GF-D8 (cell line): ENCODE data around the gene MPG.
A peak's percentile ranks its signal among the peaks of the same experiment; 100 is the strongest.

Experiments used
- DNase-seq: peaks from one replicate; lab custom pipeline; 2025; lab: John Stamatoyannopoulos, UW

MPG gene

DNA sequence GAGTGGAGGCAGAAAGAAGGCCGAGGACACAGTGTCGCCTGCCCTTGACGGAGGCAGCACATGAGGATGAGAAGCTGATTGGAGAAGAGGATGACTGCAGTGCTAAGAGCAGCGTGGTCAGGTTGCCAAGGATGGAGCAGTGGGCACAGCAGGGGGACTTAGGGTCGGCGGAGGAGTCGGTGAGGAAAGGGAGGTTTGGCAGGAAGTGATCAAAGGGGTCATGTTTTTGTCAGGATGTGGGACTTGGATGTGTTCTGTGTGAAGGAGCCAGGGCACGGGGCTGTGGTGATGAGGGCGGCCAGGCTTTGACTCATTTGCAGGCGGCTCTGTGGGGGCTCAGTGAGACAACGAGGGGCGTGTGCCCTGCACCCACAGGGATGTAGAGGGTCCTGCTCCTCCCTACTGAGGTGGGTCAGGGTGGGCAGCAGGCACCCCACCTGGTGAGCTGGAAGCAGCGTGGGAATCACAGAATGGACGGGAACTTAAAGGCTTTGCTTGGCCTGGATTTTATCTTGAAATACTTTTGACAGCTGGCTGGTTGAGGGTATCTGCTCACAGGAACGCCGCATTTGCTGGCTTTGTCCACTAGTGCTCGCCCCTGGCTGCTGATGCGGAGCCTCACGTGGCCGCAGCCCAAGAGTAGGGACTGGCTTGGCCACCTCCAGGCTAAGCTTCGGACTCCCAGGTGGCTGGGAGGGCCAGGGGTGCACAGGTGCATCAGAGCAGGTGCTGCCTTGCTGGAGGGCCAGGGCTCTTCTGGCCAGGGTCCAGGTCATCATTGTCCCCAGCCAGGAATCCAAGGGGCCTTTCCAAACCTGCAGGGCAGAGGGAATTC lies 6.0 kb downstream of the MPG start:
- DNase-seq = no peak

DNA sequence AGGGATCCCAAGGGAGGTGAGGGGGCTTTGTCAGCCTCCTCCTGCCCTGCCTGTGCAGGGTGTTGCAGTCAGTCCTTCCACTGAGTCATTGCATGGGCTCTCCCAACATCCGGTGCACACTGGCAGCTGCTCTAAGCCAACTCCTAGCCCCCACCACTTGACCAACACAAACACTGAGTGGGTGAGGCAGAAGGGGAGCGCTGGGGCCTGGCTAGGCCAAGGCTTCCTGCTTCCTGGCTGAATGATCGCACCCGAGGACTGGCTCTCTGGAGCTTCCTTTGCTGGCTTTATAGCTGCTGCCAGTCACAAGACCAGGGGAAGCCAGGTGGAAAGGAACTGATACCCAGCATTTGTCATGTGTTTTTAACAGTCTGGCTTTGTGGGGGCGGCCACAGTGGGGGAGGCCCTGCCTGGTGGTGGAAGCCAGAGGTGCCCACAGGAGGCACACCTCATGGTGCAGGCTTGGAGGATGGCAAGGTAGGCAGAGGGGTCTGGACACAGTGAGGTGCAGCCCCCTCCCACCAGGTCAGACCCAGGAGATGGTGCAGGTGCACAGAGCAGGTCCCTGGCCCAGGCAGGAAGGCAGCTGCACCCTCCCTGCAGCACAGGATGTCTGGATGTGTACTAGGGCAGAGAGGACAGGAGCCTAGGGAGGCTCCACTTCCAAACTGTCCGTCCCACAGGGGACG lies 6.8 kb downstream of the MPG start:
- DNase-seq = peak; percentile 93

DNA sequence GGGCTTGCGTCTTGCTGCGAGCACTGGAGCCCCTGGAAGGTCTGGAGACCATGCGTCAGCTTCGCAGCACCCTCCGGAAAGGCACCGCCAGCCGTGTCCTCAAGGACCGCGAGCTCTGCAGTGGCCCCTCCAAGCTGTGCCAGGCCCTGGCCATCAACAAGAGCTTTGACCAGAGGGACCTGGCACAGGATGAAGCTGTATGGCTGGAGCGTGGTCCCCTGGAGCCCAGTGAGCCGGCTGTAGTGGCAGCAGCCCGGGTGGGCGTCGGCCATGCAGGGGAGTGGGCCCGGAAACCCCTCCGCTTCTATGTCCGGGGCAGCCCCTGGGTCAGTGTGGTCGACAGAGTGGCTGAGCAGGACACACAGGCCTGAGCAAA lies 7.4 kb downstream of the MPG start:
- DNase-seq = no peak

DNA sequence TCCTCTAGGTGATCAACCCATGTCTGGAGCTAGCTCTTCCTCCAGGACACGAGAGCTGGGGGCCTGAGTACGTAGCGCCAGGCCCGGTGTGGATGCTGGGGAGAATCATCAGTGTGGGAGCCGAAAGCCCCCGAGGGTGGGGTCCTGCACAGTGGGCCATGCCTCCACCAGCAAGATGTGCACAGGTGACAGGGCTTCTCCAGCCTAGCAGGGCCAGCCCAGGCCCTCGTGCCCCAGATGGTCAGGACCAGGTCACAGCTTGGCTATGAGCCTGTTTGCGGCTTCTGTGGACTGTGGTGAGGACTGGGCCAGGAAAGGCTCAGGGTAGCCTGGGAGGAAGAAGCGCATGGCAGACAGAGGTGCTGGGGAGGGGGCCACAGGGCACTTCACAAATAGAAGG lies 7.8 kb downstream of the MPG start:
- peak; percentile 19 for DNase-seq

DNA sequence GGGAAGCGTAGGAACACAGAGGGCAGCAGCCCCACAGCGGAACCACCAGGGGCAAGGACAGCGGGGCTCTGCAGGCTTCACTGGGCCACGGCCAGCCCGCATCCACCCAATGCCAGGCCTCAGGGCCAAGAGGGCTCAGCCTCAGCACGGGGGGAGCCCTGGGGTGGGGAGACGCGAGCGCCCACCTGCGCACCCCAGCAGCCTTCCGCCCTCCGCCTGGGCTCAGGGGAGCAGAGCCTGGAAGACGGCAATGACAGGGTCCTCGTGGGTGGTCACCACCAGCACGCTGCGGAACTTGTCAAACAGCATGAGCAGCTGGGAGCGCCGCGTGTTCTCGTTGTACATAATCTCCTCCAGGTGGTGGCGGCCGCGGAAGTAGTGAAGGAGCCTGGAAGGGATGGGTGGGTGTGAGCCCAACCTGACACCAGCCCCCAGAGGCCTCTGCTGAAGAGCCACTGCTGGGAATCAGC lies 8.5 kb downstream of the MPG start:
- DNase-seq = no peak

DNA sequence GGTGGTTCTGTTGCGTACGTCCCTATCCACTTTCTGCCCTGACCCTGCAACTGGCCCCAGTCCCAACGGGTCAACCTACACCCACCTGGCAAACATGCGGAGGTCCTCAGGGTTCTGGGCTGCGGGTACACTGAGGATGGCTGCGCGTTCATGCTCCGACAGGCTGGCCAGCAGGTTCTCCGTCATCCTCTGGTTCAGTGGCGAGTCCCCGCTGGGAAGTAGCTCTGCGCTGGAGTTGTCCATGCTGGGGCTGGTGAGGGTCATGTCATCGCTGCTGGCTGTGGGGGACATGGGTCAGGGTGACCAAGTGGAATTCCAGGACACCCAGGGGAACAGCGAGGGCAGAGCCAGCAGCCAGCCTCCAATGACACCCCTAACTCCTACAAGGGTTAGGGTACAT lies 10.6 kb downstream of the MPG start:
- DNase-seq = no peak

DNA sequence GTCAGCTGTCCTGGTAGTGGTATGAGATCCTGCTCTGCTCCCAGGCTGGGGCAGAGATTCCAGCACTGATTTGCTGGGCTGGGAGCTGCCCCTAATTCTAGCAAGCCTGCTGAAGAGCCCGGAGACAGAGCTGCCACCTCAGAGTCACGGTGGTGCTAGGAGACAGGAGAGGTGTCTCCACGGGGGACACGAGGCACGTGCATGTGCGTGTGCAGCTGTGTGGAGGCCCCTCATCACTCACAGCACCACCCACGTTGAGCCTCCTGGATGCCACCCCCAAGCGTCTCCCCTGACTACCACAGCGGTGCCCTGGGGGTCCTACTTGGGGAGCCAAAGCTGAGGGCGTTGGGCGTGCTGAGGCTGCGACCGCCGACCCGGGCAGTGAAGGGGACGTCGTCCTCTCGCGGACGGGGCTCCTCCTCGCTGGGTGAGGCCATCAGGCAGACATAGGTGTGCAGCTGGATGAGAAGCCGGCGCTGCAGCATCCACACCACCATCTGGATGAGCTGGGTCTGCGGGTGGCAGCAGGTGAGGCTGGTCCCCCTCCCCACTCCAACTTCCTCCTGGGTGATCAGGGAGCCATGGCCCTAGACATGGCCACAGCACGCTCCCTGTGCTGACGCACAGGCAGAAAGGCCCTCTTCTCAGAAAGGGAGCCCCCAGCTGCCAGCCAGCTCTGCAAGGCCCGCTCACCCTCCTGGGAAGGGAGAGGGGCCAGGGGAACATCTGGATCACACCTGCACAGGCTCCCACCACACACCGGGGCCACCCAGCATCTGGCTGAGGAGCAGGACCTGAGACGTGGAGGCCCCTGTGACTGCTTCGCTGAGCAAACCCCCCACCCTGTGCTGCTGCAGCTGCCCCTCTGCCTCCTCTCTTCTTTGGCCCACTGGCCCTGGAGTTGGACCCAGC lies 11.6 kb downstream of the MPG start:
- no peak for DNase-seq

DNA sequence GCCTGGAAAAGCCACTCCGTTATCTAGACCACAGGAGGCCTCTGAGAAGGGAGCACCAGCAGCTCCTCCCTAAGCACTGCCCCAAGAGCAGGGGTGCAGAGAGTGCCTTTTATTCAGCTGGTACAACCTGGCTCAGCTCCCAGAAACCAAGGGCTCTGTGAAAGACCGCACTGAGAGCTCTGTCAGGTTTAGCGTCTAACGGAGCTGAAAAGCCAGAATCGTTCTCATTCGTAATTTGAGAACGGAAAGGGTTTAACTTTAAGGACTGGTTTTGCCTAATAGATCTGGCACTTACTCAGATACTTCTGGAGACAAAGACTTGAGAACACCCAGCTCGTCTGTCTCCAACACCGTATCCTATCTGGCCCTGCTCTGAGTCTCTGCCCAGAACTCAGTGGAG lies 13.5 kb downstream of the MPG start:
- DNase-seq = no peak

DNA sequence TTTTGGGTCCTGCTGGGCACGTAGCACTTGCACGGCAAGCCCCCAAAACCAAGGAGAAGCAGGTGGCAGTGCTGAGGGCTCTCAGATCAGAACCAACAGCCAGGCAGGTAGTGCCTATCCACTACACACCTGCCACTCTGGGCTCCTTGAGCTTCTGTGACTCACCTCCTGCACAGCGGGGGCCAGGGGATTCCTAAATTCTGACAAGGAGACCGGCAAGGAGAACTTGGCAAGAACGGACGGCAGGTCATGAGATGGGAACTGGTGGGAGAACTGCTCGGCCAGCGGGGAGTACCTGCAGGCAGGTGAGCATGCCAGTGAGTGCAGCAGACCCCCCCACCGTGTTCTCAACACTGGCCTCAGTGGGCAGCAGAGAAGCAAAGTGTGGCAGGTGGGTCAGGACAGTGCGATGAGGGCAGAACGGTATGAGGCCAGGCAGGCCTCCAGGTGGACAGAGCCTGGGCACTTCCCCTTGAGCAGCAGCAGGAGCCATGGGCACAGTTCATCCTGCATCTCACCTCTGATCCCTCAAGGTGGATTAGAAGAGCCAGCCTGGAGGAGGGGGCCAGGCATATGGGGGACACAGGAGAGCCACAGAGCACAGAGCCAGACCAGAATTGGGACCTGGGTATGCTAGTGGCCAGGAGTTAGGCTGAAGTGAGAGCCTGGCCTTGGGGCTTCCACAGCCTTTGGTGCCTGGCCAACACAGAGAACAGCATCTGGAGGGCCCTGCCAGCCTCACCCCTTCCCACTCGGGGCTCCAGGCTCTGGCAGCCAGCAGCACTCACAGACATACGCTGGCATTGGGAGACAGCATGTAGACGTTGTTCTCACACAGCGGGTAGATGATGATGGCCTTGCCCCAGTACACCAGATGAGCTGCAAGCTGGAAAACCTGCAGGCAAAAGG lies 14.7 kb downstream of the MPG start:
- DNase-seq = no peak

DNA sequence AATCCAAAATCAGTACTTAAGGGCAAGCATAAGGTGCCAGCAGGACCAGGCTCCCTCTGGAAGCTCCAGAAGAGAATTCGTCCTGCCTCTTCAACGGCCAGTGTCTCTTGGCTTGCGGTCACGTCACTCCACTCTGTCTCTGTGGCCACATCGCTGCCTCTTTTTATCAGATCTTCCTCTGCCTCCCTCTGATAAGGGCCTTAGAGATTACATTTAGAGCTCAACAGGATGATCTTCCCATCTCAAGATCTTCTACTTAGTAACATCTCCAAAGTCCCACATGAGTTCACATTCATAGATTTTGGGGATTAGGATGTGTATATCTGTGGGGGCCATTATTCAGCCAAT lies 16.9 kb downstream of the MPG start:
- DNase-seq = peak; percentile 61

DNA sequence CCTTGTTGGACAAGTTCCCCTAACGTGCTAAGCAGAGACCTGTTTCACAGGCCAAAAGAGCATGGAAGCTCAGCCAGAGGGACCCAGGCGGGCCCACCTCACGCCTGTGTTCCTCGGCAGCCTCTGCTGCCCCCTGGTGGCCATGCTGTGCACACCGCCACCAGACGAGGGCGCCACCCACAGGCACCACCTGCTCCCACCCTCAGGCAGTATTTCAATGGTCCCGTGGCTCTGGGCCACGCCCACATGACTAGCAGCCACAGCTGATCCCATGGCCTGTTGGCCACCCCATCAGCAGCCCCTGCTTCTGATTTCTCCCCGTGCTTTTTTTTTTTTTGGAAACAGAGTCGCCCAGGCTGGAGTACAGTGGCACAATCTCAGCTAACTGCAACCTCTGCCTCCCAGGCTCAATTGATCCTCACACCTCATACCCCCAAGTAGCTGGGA lies 18.9 kb downstream of the MPG start:
- DNase-seq = peak; percentile 66

DNA sequence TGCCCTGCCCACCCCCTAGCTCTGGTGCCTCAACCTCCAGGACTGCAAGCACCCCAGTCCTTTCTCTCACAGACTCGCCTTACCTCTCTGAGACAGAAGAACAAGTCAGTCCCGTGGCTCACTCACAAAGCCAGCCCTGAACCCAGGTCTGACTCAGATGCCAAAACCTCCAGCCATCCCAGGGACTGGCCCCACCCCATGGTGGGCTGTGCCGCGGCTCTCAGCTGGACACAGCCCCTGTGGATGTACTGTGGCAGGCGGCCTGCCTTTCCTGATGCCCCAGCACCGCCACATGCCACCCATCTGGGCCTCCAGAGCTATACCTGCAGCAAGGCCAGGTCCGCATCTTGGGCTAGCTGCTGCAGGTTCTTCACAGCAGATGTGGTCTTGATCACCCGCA lies 19.8 kb downstream of the MPG start:
- no peak for DNase-seq

DNA sequence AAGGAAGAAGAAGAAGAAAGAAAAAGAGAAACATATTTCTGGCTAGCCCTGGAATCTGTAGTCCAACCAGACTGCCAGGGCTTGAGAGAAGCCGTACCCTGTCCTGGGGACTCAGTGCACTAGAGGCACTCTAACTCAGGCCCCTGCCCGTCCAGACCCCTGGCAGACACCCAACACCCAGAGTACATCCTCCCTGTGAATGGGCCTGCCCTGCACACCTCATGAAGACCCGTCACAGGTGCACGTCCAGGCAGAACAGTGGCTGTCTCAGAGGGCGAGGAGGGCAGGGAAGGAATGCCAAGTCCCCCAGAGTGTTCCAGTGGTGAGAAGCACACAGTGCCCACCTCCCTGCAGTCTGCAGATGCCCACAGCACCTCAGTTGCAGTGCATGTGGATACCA lies 23.0 kb downstream of the MPG start:
- DNase-seq = no peak

DNA sequence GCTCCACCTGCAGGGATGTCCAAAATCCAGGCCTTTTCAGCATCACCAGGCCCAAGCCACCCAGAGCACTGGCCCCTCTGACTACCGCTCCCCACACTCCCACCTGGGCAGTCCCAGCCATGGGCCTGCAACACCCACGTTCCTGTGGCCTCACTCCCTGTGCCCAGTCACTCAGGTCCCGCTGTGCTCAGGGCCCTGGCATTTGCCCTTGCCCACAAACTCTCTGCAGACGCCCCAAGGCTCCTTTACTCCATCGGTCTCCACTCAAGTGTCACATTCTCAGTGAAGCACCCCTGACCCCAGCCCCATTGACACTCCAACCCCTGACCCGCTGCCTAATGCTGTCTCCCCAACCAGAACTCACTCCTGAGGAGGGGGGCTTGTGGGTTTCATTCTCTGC lies 23.6 kb downstream of the MPG start:
- no peak for DNase-seq

DNA sequence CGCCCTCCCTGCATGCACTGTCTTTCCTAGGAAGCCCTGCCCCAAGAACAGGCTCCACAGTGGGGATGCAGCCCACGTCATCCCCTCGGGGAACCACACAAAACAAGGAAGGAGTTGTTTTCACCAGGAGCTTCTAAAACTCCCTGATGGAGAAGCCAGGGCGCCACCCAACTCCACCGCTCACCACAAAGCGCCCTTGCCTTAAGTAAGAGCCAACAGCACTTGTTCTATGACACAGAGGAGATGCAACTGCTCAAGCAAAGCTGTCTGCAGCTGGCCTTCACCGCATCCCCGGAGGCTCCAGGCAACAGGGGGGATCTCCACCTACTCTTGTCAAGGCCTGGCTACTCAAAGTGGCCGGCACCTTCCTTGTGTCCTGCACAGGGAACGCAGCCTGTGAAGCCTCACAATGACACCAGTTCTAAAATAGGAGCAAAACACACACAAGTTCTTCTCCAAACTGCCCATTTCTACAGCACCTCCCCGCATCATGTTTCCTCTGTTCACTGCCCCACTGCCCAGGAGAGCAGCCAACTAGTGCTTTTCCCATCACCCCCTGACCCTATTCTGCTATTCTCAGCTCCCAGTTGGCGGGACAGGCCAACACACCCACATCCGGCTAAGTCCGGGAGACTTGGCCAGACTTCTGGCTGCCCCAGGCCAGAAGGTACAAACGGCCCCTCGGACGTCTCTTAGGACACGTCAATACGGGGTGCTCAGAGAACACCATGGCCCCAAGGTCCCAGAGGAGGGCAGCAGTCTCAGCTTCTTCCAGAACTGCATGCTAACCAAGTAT lies 24.2 kb downstream of the MPG start:
- DNase-seq = no peak

DNA sequence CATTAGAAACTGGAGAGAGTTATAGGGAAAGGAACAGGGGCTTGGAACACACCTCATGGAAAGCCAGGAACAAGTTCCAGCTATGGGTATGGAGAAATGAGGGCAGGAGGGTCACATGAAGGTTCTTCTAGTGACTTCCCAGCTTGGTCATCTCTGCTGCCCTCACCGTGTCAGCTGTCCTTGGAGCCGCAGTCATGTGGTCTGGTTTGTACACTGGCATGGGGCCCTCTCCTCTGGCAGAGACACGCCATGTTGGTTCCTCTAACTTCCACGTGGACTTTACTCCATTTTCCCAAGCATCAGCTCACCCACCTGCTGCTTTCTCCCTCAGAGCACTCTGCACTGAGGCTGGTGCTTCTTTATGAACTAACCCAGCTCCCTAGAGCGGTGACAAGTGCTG lies 26.3 kb downstream of the MPG start:
- DNase-seq = no peak

DNA sequence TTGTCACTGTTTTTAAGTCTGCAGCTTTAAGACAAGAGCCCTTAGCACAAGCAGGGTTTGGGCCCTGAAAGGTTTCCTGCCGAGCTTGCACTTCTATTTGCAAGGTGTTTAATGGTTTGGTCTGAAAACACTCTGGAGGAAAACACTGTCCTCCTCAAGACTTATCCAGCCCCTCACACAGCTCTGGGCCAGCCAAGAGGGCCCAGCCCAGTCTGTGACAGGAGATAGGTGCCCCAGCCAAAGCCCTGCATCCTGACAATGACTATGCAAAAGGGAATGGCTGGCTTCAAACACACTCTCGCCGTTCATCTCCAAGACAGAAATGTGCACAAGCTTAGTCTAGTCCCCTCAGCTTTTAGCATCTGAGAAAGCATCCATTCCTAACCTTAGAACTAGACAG lies 26.9 kb downstream of the MPG start:
- DNase-seq = no peak

DNA sequence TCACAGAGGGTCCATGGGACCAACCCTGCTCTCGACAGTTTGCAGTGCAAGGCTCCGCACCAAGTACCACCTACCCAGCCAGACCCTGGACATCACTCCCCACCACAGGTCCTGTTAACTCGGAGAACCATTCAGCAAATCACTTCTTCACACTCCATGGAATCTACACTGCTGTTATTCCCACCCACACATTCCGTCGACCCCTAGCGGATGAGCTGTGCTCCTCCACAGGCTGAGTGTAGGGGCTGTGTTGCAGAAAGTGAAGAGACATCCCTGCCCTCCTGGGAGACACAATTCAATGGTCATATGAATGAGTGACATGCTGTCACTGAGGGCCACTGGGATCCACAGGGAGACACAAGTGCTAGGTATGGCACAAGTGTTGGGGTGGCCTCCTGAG lies 27.5 kb downstream of the MPG start:
- no peak for DNase-seq

DNA sequence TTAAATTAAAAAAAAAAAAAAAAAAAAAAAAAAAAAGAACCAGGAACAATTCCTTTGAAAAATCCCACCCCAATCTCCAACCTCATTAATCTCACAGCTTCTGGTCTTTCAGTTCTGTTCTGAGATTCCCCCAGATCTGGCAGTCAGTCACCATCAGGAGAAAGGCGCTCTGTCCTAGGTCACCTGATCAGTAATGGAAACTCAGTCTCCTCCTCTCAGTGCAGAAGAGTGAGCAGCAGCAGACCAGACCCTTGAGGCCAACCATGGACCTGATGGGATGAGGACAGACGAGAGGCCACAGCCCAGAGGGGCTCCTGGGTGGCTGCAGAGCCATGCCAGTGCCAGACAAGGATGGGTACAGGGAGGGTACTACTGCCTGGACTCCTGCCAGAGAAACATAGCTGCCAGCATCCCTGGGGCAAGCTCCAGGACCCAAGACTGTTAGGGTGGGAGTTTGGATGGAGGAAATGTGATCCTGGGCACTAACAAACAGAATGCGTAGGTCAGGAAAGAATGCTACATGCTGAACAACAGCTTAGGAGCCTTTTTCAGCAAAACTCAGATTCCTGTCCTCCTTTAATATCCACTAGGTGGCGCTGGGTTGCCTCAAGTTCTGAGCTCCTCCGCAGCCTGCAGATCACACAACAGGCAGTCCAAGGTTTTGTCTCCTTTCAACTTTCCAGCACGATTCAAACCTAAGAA lies 28.7 kb downstream of the MPG start:
- peak; percentile 36 for DNase-seq
